Ovary (tissue), 9 donors: ENCODE results near the gene TREH. TPM values are rescaled to one million over a fixed set of nuclear protein-coding genes. Genes with fewer than 3 reads are reported as not detected.

ENCODE experiments used
- DNase-seq, 5 donors: peaks; one replicate each; pipeline ENCODE4 v3.0.0-alpha.2; 2019 to 2020
- H3K27ac ChIP-seq, 2 donors: fragments of 200-600 bp; one replicate each; pipeline versions ENCODE4 v1.5.1 to v1.8.0; 2019 to 2022
- H3K27me3 ChIP-seq: fragments of 200-600 bp; one replicate; pipeline ENCODE4 v1.8.0; 2022
- H3K36me3 ChIP-seq: fragments of 200-600 bp; sonication (generic); one replicate; pipeline ENCODE4 v1.5.1; 2019
- H3K4me1 ChIP-seq: one replicate; pipeline ENCODE4 v1.8.1; 2013; ENCODE audit warnings: mild to moderate bottlenecking, moderate library complexity; ENCODE audit not compliant: insufficient read depth
- H3K4me3 ChIP-seq: fragments of 200-600 bp; sonication (generic); one replicate; pipeline ENCODE4 v1.5.1; 2017
- H3K9me3 ChIP-seq, 2 donors: fragments of 200-600 bp in 1 of 2; sonication (generic) in 1 of 2; one replicate each; pipeline versions ENCODE4 v1.5.1 to v1.8.1; 2013 to 2019; ENCODE audit warnings: mild to moderate bottlenecking in 1 of 2, moderate library complexity in 1 of 2
- EP300 ChIP-seq: sonication (generic); formaldehyde crosslinking; IDR thresholded peaks from one replicate; pipeline ENCODE4 v1.6.1; 2017; ENCODE audit warnings: antibody characterized with exemption
- POLR2A ChIP-seq: fragments of 450-650 bp; IDR thresholded peaks from one replicate; pipeline ENCODE4 v1.6.1; 2017; ENCODE audit warnings: antibody characterized with exemption, mild to moderate bottlenecking, moderate library complexity
- WGBS, 3 donors: extraction: QIAGEN DNeasy Blood & Tissue Kit in 1 of 3; methylation state at CpG; one replicate each; pipeline versions ENCODE4 v1.1.5 to v1.1.7; 2013 to 2017; 5-methylcytosine and 5-hydroxymethylcytosine counted together
- intact Hi-C, 4 donors: fragments of 100-400 bp; cut with DNase I; formaldehyde crosslinking; loops; one replicate each; pipeline versions ENCODE4 v1.11.0 to v1.15.1; 2022 to 2023
- polyA plus RNA-seq, 2 donors: library from polyadenylated mRNA; stranded (reverse); fragments of 200-250 nt in 1 of 2; fragments of 350-450 nt in 1 of 2; fragmentation: Illumina TruSeq in 1 of 2; extraction: RNeasy Lipid Tissue Mini Kit (QIAGEN cat#74804) in 1 of 2; gene quantifications; one replicate each; pipeline ENCODE4 v1.2.3, GENCODE V29; 2013 to 2014
- total RNA-seq, 7 donors: library from RNA; depleted of rRNA in 2 of 7; stranded (reverse); fragments of >200 nt in 2 of 7; fragmentation: NEBNext Ultra II Directional in 3 of 7; extraction: Animal tissue kit (Norgen Biotek cat#: 25700) in 3 of 7; gene quantifications; one replicate each; pipeline versions ENCODE4 v1.1.0 to v1.2.4, GENCODE V29; 2016 to 2023
- TF ChIP-seq, protein P1 (sequence below), 3 donors: fragments of 450-650 bp in 2 of 3; fragments of 200-600 bp in 1 of 3; IDR thresholded peaks; one replicate each; pipeline versions ENCODE4 v1.5.1 to v1.8.0; 2016 to 2022; ENCODE audit warnings: antibody characterized with exemption in 3 of 3, mild to moderate bottlenecking in 1 of 3
- donor health status: DM: no; HTN: no; CAD: no; lungs with moderate emphysema.
- donor health status: DM: no; HTN: no; CAD: no.
- donor health status: Bipolar disorder and iron deficiency.
- donor health status: DM: yes; HTN: yes; CAD: no.
- donor health status: DM: no; HTN: no; CAD: no.
- donor health status: DM: yes; HTN: yes; CAD: no.

The TREH gene
- total and polyA plus RNA-seq, 9 donors, result 0.10 to 0.48 TPM; not detected in 7

DNA sequence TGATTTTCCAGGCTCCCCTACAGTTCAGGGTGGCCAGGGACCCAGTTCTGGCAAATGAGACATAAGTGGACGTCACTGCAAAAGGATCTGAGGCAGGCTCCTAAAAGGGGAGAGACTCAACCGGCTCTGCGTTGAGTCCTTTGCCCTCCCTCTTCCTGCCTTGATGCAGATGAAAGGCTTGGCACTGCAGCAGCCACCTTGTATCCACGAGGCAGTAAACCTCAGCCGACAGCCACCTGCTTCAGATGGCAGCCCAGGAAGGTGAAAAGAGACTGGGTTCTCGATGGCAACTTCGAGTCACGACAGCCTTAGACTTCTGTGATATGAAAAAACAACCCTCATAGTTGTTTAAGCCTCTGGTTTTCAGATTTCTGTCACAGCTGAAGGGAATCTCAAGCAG lies 14.7 kb upstream of the TREH start:
- Histone ChIP-seq H3K27me3 (no peaks in the 10 kb centered on the region), H3K36me3 (no peaks in the 10 kb centered on the region), H3K4me1 (peaks cover 3% of the 10 kb centered on the region), H3K27ac (no peak overlapping the region), H3K4me3 (no peak overlapping the region), H3K9me3 (no peaks in the 10 kb centered on the region)
- 90 to 94% (median 92%) methylated on average over 8 of the region's 8 CpGs for WGBS, 3 donors
- intact Hi-C loops, result loop anchor here in 2 of 4 donors (5.0 to 10.0 kb wide), 3 partner anchors 81 to 263 kb away; partner anchors contain the start of gene UPK2 (in 1 of the 2)
- no peak for DNase-seq
- TF ChIP-seq EP300, result no peak
- TF ChIP-seq POLR2A, result no peak
- TF ChIP-seq, protein P1, sequence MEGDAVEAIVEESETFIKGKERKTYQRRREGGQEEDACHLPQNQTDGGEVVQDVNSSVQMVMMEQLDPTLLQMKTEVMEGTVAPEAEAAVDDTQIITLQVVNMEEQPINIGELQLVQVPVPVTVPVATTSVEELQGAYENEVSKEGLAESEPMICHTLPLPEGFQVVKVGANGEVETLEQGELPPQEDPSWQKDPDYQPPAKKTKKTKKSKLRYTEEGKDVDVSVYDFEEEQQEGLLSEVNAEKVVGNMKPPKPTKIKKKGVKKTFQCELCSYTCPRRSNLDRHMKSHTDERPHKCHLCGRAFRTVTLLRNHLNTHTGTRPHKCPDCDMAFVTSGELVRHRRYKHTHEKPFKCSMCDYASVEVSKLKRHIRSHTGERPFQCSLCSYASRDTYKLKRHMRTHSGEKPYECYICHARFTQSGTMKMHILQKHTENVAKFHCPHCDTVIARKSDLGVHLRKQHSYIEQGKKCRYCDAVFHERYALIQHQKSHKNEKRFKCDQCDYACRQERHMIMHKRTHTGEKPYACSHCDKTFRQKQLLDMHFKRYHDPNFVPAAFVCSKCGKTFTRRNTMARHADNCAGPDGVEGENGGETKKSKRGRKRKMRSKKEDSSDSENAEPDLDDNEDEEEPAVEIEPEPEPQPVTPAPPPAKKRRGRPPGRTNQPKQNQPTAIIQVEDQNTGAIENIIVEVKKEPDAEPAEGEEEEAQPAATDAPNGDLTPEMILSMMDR (IDR thresholded peaks at IDR 0.05), result no peak

DNA sequence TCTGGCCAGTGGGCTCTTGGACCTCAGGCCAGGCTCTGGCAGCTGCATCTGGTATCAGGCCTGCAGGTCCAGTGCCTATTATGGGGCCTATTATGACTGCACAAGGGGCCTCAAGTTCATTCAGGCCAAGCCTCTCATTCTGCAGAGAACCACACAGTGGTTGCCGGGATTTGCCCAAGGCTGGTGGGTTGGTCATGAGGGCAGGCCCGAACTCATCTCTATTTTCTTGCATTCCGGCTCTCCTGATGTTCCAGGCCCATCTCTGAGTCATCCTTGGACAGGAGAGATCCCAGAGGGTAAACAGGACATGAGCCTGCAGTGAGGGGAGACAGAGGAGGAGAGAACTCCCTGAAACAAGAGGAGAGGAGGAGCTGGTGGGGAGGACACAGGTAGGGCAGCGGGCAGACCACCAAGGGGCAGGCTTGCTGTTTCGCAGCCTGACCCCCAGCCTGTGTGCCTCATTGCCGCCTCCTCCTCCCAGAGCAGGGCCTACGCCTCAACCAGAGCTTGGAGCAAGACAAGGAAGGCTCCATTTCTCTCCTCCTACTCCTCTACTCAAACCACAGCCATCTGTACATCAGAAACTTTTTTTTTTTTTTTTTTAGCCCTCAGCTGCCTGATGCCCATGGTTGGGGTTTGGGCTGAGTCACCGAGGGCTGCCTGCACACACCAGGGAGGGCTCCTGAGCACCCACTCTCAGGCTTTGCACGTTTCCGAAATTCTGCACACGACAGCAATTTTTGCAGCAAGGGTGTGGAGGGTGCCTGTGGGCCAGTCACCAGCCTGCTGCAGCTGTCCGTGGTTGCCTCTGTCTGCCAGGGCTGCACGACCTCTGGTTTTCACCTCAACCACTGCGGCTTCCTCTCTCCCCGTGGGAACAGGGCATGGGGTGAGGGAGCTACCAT lies 12.7 kb upstream of the TREH start:
- no peaks in the 10 kb centered on the region for H3K36me3 ChIP-seq
- H3K4me3 ChIP-seq, result no peak overlapping the region
- DNase-seq, result no peak
- H3K4me1 ChIP-seq, result peaks cover 3% of the 10 kb centered on the region
- intact Hi-C loops, result loop anchor here in 2 of 4 donors (2.0 to 10.0 kb wide), 4 partner anchors 83 to 265 kb away; partner anchors contain the start of gene UPK2 (in 2 of the 2)
- WGBS, 3 donors, result 56 to 62% (median 59%) methylated on average over 15 of the region's 15 CpGs
- H3K27me3 ChIP-seq, result no peaks in the 10 kb centered on the region
- TF ChIP-seq, protein P1 (IDR thresholded peaks at IDR 0.05), result no peak
- TF ChIP-seq POLR2A (no peak), EP300 (no peak)
- H3K27ac ChIP-seq, result no peak overlapping the region
- no peaks in the 10 kb centered on the region for H3K9me3 ChIP-seq

DNA sequence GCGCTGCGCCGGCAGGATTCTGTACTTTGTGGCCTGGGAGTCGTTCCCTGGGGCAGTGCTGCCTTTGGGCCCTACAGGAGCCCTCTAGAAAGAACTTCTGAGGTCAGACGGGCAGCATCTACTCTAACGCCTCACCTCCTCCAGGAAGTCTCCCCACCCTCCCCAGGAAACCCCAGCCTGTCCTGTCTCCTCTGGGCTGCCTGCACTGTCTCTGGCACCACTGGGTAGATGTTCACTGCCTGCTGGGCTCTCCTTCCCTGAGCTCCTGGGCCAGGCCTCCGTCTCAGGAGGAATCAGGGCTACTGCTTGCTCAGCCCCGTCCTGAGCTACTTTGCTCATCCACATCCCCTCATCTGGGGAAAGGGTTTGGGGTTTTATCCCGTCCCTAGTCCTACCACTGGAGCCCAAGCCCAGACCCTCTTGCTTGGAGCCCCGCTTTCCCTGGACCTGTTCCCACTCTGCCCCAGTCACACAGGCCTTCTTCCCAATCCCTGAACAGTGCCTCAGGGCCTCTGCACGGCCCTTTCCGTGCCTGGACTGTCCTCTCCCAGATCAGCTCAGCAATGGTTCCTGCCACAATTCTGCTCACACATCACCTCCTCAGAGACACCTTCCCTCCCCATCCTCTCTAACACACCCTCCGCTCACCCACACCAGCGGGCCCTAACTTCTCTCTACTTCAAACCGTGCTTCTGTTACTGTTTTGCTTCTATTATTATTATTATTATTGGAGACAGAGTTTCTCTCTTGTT lies 11.3 kb upstream of the TREH start:
- Histone ChIP-seq H3K9me3 (no peaks in the 10 kb centered on the region), H3K27ac (peak overlapping the region in 1 of 2 donors; percentile 31), H3K27me3 (no peaks in the 10 kb centered on the region), H3K4me3 (no peak overlapping the region), H3K4me1 (peaks cover 3% of the 10 kb centered on the region), H3K36me3 (no peaks in the 10 kb centered on the region)
- DNase-seq, result peak in 1 of 5 donors; percentile 26
- WGBS, 3 donors, result 81 to 89% (median 83%) methylated on average over 15 of the region's 15 CpGs
- TF ChIP-seq EP300, result no peak
- no peak for TF ChIP-seq POLR2A
- TF ChIP-seq, protein P1 (IDR thresholded peaks at IDR 0.05), result no peak
- intact Hi-C loops, result loop anchor here in 2 of 4 donors (2.0 to 10.0 kb wide), 4 partner anchors 84 to 267 kb away; partner anchors contain the start of gene UPK2 (in 2 of the 2)

DNA sequence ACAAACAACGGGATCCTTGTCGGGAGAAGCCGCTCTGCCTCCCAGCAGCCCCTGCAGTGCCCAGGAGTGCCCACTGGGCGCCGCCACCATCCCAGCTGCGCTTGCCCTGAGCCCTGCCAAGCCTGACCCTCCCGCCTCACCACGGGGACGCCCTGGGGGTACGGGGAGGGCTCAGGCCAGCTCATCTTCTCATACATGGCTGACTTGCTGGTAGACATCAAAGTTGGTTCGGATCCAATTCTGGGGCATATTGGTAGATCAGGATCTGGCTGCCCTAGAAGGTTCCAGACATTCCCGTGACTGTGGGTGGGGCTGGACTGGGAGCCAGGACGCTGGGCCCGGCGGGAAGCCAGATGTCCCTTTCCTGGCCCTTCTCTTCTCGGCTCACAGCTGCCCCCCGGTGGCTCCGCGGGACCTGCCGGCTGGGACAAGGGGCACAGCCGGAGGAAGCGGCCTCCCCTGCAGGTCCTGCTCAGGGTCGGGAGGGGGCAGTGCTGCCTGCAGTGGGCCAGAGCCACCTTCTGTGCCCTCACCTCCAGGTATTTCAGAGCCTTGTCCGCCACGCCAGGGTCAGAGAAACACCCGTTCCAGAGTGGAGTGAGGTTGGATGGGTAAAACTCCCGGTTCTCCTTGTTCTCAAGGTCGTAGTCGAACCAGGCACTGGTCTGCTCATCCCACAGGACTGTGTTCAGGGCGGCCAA lies 10.6 kb upstream of the TREH start:
- H3K4me1 ChIP-seq, result peaks cover 3% of the 10 kb centered on the region
- peak overlapping the region in 1 of 2 donors; percentile 31 for H3K27ac ChIP-seq
- no peaks in the 10 kb centered on the region for H3K9me3 ChIP-seq
- H3K36me3 ChIP-seq, result no peaks in the 10 kb centered on the region
- 5 to 10% (median 5%) methylated on average over 24 to 30 of the region's 30 CpGs for WGBS, 3 donors
- peak; percentile 77 to 94 (median 90) for DNase-seq
- TF ChIP-seq POLR2A (no peak), EP300 (no peak)
- TF ChIP-seq, protein P1 (IDR thresholded peaks at IDR 0.05), result peak; percentile 77 to 88 (median 84)
- intact Hi-C loops, result loop anchor here in 3 of 4 donors (2.0 to 10.0 kb wide), 5 partner anchors 85 to 267 kb away; partner anchors contain the start of gene UPK2 (in 3 of the 3)
- H3K4me3 ChIP-seq, result peak overlapping the region; percentile 26
- H3K27me3 ChIP-seq, result no peaks in the 10 kb centered on the region
